Measurements from ENCODE around the gene RSPH10B.
"Not testable (repeated sequence)": the region's sequence is repeated elsewhere in the genome, so short reads cannot be mapped to it uniquely, and the experiment has no call there.

The RSPH10B gene

GRCh38 chr7:5926263-5926870, 44.1 kb downstream of the RSPH10B start:
- DNase-seq (ENCODE audit: low read depth in 2 of 2): not testable (repeated sequence)

- not testable (repeated sequence) for DNase-seq (ENCODE audit: low read depth in 2 of 2)
Observed at GRCh38 chr7:5924630-5925029, 45.9 kb downstream of the RSPH10B start.

DNA sequence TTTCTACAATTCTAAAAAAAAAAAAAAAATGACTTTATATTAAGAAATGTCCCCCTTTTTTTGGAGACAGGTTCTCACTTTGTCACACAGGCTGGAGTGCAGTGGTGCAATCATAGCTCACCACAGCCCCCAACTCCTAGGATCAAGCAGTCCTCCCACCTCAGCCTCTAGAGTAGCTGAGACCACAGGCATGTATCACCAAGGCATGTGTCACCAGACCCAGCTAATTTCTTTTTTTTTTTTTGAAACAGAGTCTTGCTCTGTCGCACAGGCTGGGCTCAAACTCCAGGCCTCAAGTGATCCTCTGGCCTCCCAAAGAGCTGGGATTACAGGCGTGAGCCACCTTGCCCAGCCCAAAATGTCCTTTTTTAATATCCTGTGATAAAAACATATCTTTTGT, 46.3 kb downstream of the RSPH10B start:
- not testable (repeated sequence) for DNase-seq (ENCODE audit: low read depth in 2 of 2)

- not testable (repeated sequence) for DNase-seq (ENCODE audit: low read depth in 2 of 2)
Observed at GRCh38 chr7:5916529-5916928, 54.0 kb downstream of the RSPH10B start.

DNA sequence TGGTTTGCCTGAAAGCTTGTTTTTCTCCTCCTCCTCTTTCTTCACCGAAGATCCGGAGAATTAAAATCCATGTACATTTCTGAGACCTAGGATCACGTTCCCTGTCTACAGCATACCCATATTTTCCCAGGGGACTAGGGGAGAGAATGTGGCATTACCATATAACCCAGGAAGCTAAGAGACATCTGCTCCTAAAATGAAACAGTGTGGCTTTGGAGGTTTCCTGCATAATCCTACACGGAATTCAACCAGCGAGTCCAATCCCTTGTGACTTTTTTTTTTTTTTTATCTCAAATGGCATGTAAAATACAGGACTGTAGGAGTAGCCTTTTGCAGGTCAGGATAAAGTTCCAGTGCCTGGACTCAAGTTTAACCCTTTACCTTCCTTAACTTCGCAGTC, 61.7 kb downstream of the RSPH10B start:
- not testable (repeated sequence) for DNase-seq (ENCODE audit: low read depth in 2 of 2)

DNA sequence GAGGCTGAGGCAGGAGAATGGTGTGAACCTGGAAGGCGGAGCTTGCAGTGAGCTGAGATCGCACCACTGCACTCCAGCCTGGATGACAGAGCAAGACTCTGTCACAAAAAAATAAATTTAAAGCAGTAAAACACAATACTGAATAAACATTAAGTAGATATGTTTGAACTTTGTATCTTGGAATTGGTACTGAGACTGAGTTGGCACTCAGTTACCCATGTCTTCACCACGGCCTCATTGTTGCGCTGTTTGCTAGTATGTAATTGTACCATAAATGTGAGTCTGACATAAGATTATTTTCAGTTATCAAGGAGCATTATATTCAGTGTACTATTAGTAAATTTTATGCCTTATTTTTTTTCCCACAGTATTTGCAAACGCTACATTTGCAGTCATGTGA, 65.8 kb downstream of the RSPH10B start:
- not testable (repeated sequence) for DNase-seq (ENCODE audit: low read depth in 2 of 2)

DNA sequence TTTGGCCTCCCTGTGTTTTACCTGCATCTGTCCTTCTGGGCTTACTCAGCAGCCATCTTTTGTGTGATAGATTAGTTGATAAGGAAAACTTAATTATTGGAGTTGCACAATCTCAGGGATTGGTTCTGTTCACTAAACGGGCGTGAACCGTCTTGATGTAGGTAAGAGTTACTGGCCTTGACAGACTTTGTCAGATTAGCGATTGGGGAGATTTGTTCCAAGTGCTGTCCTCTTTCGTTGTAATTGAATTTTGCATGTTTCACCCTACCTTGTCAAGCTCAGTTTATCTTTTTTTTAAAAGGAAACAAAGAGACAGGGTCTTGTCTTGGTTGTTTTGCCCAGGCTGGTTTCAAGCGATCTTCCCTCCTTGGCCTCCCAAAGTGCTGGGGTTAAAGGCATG, 67.5 kb downstream of the RSPH10B start:
- not testable (repeated sequence) for DNase-seq (ENCODE audit: low read depth in 2 of 2)

DNA sequence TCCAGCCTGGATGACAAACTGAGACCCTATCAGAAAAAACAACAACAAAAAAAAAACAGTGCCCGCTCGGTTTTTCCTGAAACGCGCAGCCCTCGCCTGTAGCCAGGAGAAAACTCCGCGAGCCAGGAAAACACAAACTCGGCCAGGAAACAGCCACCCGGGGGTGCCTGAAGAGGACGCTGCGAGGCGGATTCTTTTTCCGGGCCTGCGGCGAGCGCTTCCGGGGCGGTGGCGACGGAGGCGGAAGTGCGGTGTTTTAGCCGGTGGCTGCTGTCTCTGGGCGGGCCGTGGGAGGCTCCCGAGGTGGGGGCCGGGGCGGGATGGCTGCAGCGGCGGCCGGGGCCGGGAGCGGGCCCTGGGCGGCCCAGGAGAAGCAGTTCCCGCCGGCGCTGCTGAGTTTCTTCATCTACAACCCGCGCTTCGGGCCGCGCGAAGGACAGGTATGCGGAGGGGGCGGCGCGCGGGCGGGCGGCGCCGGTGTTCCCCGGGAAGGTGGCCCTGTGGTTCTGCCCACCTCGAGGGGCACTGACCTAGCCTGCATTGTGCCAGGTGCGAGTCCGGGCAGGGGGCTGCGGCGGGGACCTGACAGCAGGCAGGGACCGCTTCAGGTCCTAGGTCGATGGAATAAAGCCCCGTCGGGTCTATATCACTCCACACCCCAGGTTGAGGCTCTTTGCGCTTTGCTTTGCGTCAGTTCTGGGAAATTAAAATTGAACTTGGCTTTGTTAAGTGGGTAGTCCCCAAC, 71.8 kb downstream of the RSPH10B start, which contains the start of gene CCZ1:
CCZ1 (plus strand) TSS at position 254 of the 745 bp plus-strand sequence; CDS start at position 321, 67 bp downstream.
- peak; percentile 59 to 63 for DNase-seq (ENCODE audit: low read depth in 2 of 2)

- not testable (repeated sequence) for DNase-seq (ENCODE audit: low read depth in 2 of 2)
Observed at GRCh38 chr7:5897369-5897919, 73.0 kb downstream of the RSPH10B start.

DNA sequence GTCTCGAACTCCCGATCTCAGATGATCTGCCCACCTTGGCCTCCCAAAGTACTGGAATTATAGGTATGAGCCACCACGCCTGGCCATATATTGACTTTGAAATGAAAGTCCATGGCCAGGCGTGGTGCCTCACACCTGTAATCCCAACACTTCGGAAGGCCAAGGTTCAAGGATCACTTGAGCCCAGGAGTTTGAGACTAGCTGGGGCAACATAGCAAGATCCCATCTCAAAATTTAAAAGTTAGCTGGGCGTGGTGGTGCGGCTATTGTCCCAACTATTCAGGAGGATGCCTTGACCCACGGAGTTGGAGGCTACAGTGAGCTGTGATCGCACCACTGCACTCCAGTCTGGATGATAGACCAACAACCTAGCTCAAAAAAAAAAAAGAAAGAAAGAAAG, 78.0 kb downstream of the RSPH10B start:
- DNase-seq (ENCODE audit: low read depth in 2 of 2): no peak

GRCh38 chr7:5890244-5890643, 80.2 kb downstream of the RSPH10B start:
- DNase-seq (ENCODE audit: low read depth in 2 of 2): not testable (repeated sequence)

DNA sequence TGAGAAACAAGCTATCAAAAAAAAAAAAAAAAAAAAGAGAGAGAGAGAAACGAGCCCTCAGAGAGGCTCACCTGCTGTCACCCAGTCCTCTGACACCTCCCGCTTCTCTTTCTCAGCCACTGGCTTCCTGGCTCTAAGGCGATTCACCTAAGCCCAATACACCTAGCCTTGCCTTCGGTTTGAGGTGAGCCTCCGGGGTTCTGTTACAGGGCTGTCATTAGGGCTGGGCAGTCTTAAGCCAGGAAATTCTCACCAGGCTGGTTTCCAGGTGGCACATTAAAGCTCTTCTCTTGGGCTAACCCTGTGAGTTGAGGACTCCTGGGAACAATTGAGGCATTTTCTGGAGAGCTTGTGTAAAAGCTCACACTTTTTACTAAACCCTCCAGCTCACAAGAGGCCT, 82.5 kb downstream of the RSPH10B start:
- not testable (repeated sequence) for DNase-seq (ENCODE audit: low read depth in 2 of 2)

- DNase-seq (ENCODE audit: low read depth in 2 of 2): not testable (repeated sequence)
Observed at GRCh38 chr7:5884431-5884830, 86.1 kb downstream of the RSPH10B start.

DNA sequence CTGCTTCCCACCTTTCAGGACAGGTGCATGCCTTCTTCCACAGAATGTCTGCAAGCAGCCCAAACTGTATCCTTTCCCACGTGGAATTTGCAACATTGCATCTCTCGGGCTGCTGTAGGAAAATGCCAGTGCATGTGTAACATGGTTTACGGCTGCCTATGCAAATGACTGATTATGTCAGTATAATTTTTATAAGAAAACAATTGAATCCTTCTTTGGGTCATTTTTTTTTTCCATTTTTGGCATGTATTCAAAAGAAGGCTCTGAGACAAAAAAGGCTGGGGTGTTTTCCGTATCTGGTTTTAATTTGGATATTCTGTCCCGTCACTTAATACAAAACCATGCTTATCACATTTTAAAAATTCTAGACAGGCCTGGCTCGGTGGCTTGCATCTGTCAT, 90.4 kb downstream of the RSPH10B start:
- not testable (repeated sequence) for DNase-seq (ENCODE audit: low read depth in 2 of 2)

DNA sequence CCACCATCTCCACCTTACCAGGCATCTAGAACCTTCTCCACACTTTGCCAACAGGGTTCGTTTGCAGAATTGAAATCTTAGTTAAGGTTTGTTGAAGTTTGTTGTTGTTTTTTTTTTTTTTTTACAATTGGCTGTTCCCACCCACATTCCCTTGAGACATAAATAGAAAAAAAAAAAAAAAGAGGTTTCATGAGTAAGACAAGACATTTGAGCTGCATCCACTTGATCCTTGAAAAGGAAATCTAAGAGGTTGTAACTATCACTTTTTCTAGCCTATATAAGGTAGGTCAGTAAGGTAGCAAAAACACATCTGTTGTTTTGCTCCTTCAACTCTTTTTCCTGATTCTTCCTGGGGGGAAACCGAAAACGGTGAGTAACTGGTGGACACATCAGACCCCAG, 90.9 kb downstream of the RSPH10B start:
- DNase-seq (ENCODE audit: low read depth in 2 of 2): not testable (repeated sequence)
